ENCODE measurements around the gene C1QB. TPM values are rescaled to one million over a fixed set of nuclear protein-coding genes. Genes with fewer than 3 reads are reported as not detected.

C1QB gene
- polyA plus RNA-seq, 1 of the 3 experiments (the other 2 are of a cell fraction), result not detected

- Histone ChIP-seq H3K4me2 (no peak overlapping the region), H3K4me1 (ENCODE audit: control insufficient read depth in 1 of 2, insufficient read depth in 2 of 2, low read depth in 1 of 2, low read length in 1 of 2) (no peaks in the 10 kb centered on the region), H3F3A (replicated peaks; ENCODE audit: insufficient read depth) (no peaks in the 10 kb centered on the region), H3K79me2 (ENCODE audit: insufficient read depth) (no peaks in the 10 kb centered on the region), H3K27me3 (ENCODE audit: insufficient read depth) (no peaks in the 10 kb centered on the region), H3K4me3 (ENCODE audit: low read depth in 2 of 2, low read length in 1 of 2) (no peak overlapping the region), H3K36me3 (replicated peaks in 1 of 2; ENCODE audit: control insufficient read depth in 1 of 2, insufficient read depth in 2 of 2, low read length in 1 of 2) (no peaks in the 10 kb centered on the region), H3K9me2 (no peaks in the 10 kb centered on the region), H4K20me1 (ENCODE audit: insufficient read depth) (no peaks in the 10 kb centered on the region), H2AFZ (ENCODE audit: low read depth) (no peak overlapping the region), H3K9ac (no peak overlapping the region), H3K27ac (ENCODE audit: low read depth in 2 of 2, low read length in 1 of 2) (no peak overlapping the region), H3K9me3 (no peaks in the 10 kb centered on the region)
- 59% methylated on average over 10 of the region's 10 CpGs for WGBS (ENCODE audit: low lambda C conversion rate)
- no peak for DNase-seq
- peak; percentile 90 for TF ChIP-seq REST (IDR thresholded peaks at IDR 0.05; ENCODE audit: low read depth, low read length)
- no peak for TF ChIP-seq FOXM1 (IDR thresholded peaks at IDR 0.05; ENCODE audit: low read depth)
- no peak for TF ChIP-seq TEAD4 (IDR thresholded peaks at IDR 0.05; ENCODE audit: borderline replicate concordance, insufficient read depth)
- no peak for TF ChIP-seq RAD21 (IDR thresholded peaks at IDR 0.05; ENCODE audit: low read length)
- TF ChIP-seq, protein P1, sequence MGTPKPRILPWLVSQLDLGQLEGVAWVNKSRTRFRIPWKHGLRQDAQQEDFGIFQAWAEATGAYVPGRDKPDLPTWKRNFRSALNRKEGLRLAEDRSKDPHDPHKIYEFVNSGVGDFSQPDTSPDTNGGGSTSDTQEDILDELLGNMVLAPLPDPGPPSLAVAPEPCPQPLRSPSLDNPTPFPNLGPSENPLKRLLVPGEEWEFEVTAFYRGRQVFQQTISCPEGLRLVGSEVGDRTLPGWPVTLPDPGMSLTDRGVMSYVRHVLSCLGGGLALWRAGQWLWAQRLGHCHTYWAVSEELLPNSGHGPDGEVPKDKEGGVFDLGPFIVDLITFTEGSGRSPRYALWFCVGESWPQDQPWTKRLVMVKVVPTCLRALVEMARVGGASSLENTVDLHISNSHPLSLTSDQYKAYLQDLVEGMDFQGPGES (IDR thresholded peaks at IDR 0.05; ENCODE audit: low read depth, low read length), result no peak
- TF ChIP-seq YY1 (IDR thresholded peaks at IDR 0.05; ENCODE audit: low read depth), result no peak
- no peak for TF ChIP-seq TAF1 (IDR thresholded peaks at IDR 0.05; ENCODE audit: borderline replicate concordance, low read depth, low read length)
- CTCF ChIA-PET, result interaction anchor here (1.1 kb wide), 1 partner anchor 24 kb away, joined by 3 read pairs; no protein-coding TSS in a partner anchor
- POLR2A ChIA-PET, result no interaction called here
Measured at GRCh38 chr1:22607154-22607553, 45.9 kb upstream of the C1QB start.

DNA sequence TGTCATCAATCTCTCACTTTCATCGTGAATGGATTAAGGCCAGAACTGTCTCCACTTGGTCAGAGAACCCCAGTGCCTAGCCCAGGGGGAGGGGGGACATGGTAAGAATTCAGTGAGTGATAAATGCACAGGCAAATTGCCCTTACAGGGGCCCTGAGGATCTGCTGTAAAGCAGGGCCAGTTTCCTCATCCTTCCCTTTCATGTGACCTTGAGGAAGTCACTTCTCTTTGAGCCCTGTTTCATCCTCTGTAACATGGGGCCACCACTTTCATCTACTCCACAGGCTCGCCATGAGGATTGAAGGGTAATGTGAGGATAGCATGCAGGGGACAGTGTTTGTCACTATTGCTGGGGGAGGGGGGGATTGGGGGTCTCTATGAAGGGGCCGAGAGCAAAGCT is 44.7 kb upstream of the C1QB start:
- Histone ChIP-seq H4K20me1 (ENCODE audit: insufficient read depth) (no peaks in the 10 kb centered on the region), H3K79me2 (ENCODE audit: insufficient read depth) (no peaks in the 10 kb centered on the region), H3K36me3 (replicated peaks in 1 of 2; ENCODE audit: control insufficient read depth in 1 of 2, insufficient read depth in 2 of 2, low read length in 1 of 2) (no peaks in the 10 kb centered on the region), H3K4me2 (no peak overlapping the region), H3K9me3 (no peaks in the 10 kb centered on the region), H3K27ac (ENCODE audit: low read depth in 2 of 2, low read length in 1 of 2) (no peak overlapping the region), H3K27me3 (ENCODE audit: insufficient read depth) (no peaks in the 10 kb centered on the region), H3K4me3 (ENCODE audit: low read depth in 2 of 2, low read length in 1 of 2) (no peak overlapping the region), H3K4me1 (ENCODE audit: control insufficient read depth in 1 of 2, insufficient read depth in 2 of 2, low read depth in 1 of 2, low read length in 1 of 2) (peaks cover 0 to 4% of the 10 kb centered on the region in 2 experiments; a peak in 1 of 4 replicates), H2AFZ (ENCODE audit: low read depth) (no peak overlapping the region), H3K9ac (no peak overlapping the region), H3K9me2 (no peaks in the 10 kb centered on the region), H3F3A (replicated peaks; ENCODE audit: insufficient read depth) (no peaks in the 10 kb centered on the region)
- POLR2A ChIA-PET, result no interaction called here
- CTCF ChIA-PET, result no interaction called here
- no peak for DNase-seq
- TF ChIP-seq MXI1 (IDR thresholded peaks at IDR 0.05; ENCODE audit: low read depth, low read length), result no peak
- no peak for TF ChIP-seq YY1 (IDR thresholded peaks at IDR 0.05; ENCODE audit: low read depth)
- TF ChIP-seq ELF1 (IDR thresholded peaks at IDR 0.05), result no peak
- 12% methylated on average over 3 of the region's 3 CpGs for WGBS (ENCODE audit: low lambda C conversion rate)

Data from SK-N-SH (cell line).